ENCODE measurements around the gene VOPP1. TPM values are rescaled to one million over a fixed set of nuclear protein-coding genes. Genes with fewer than 3 reads are reported as not detected.
A peak's percentile ranks its signal among the peaks of the same experiment; 100 is the strongest.
"Not testable (repeated sequence)": the region's sequence is repeated elsewhere in the genome, so short reads cannot be mapped to it uniquely, and the experiment has no call there.

The VOPP1 gene
- polyA plus RNA-seq (2013, experiment 1 of 2), result 37.0 TPM
- 37.8 TPM for polyA plus RNA-seq (2013, experiment 2 of 2)

- peak; percentile 65 for DNase-seq
- H3K27ac ChIP-seq (ENCODE audit: low read length, poor library complexity, severe bottlenecking), result peak within 1 kb of the TSS; percentile 89
Observed at GRCh38 chr7:55572378-55573233, at the start of gene VOPP1. VOPP1 (minus strand) TSS chr7:55572502; CDS start chr7:55572324, 178 bp downstream.

GRCh38 chr7:55618913-55619312 lies 46.6 kb upstream of the VOPP1 start:
- H3K9me3 ChIP-seq (ENCODE audit: control insufficient read depth, low read length), result peaks cover 7% of the 10 kb centered on the region
- 98% methylated on average over 2 of the region's 3 CpGs for WGBS
- H4K91ac ChIP-seq (ENCODE audit: low read length), result no peak overlapping the region
- H3K18ac ChIP-seq (ENCODE audit: low read depth in 1 of 2, low read length in 2 of 2), result no peak overlapping the region
- H2AK5ac ChIP-seq (ENCODE audit: low read length, severe bottlenecking), result no peak overlapping the region
- no peak overlapping the region for H3K23ac ChIP-seq (ENCODE audit: low read length in 2 of 2)
- no peak overlapping the region for H2BK5ac ChIP-seq (ENCODE audit: low read depth, low read length, poor library complexity, severe bottlenecking)
- no peak overlapping the region for H2BK120ac ChIP-seq (ENCODE audit: low read depth, low read length)
- no peaks in the 10 kb centered on the region for H3K79me1 ChIP-seq (replicated peaks; ENCODE audit: low read length, poor library complexity, severe bottlenecking)
- H3K4ac ChIP-seq (ENCODE audit: low read depth in 1 of 2, low read length in 2 of 2), result no peak overlapping the region
- H3K27me3 ChIP-seq (ENCODE audit: control insufficient read depth in 1 of 2, insufficient read depth in 1 of 2, low read length in 2 of 2), result peaks cover 0 to 2% of the 10 kb centered on the region in 2 experiments
- H4K8ac ChIP-seq (ENCODE audit: low read length), result no peak overlapping the region
- DNase-seq, result no peak
- no peak overlapping the region for H2BK15ac ChIP-seq (ENCODE audit: low read depth, poor library complexity, severe bottlenecking)
- H3K14ac ChIP-seq (ENCODE audit: low read length in 2 of 2), result no peak overlapping the region
- no peaks in the 10 kb centered on the region for H3K36me3 ChIP-seq (ENCODE audit: control insufficient read depth in 1 of 2, insufficient read depth in 2 of 2, low read depth in 1 of 2, low read length in 2 of 2)
- H3K27ac ChIP-seq (ENCODE audit: low read length, poor library complexity, severe bottlenecking), result no peak overlapping the region
- no peak overlapping the region for H3K4me2 ChIP-seq (ENCODE audit: low read length, poor library complexity, severe bottlenecking)
- H3K4me3 ChIP-seq (ENCODE audit: insufficient read depth in 1 of 2, low read depth in 1 of 2, low read length in 2 of 2), result no peak overlapping the region
- H3K4me1 ChIP-seq (ENCODE audit: control insufficient read depth, insufficient read depth, low read depth, low read length), result no peaks in the 10 kb centered on the region
- H2BK12ac ChIP-seq (ENCODE audit: low read length in 2 of 2), result no peak overlapping the region
- no peak overlapping the region for H2AFZ ChIP-seq (ENCODE audit: low read depth, low read length)
- H3K9ac ChIP-seq (ENCODE audit: low read length), result no peak overlapping the region

More at GRCh38 chr7:55572378-55573233, at the start of gene VOPP1:
- peak within 1 kb of the TSS; percentile 99 for H3K4me2 ChIP-seq (ENCODE audit: low read length, poor library complexity, severe bottlenecking)
- H4K8ac ChIP-seq (ENCODE audit: low read length), result peak within 1 kb of the TSS; percentile 99
- peak within 1 kb of the TSS; percentile 95 for H4K91ac ChIP-seq (ENCODE audit: low read length)
- peak within 1 kb of the TSS; percentile 47 for H2AK5ac ChIP-seq (ENCODE audit: low read length, severe bottlenecking)
- peak within 1 kb of the TSS; percentile 88 to 95 for H3K4me3 ChIP-seq (ENCODE audit: insufficient read depth in 1 of 2, low read depth in 1 of 2, low read length in 2 of 2)
- peak within 1 kb of the TSS; percentile 91 to 97 for H3K18ac ChIP-seq (ENCODE audit: low read depth in 1 of 2, low read length in 2 of 2)
- H2AFZ ChIP-seq (ENCODE audit: low read depth, low read length), result peak within 1 kb of the TSS; percentile 85
- H3K36me3 ChIP-seq (ENCODE audit: control insufficient read depth in 1 of 2, insufficient read depth in 2 of 2, low read depth in 1 of 2, low read length in 2 of 2), result no peaks in the 10 kb centered on the region
- H3K79me1 ChIP-seq (replicated peaks; ENCODE audit: low read length, poor library complexity, severe bottlenecking), result peaks cover 2% of the 10 kb centered on the region
- H2BK5ac ChIP-seq (ENCODE audit: low read depth, low read length, poor library complexity, severe bottlenecking), result peak within 1 kb of the TSS; percentile 91
- no peaks in the 10 kb centered on the region for H3K9me3 ChIP-seq (ENCODE audit: control insufficient read depth, low read length)
- H3K27me3 ChIP-seq (ENCODE audit: control insufficient read depth in 1 of 2, insufficient read depth in 1 of 2, low read length in 2 of 2), result no peaks in the 10 kb centered on the region
- under 1% methylated on average over 42 of the region's 77 CpGs for WGBS
- peak within 1 kb of the TSS; percentile 95 for H2BK120ac ChIP-seq (ENCODE audit: low read depth, low read length)
- peak within 1 kb of the TSS in 1 of 2 experiments; percentile 89 for H3K23ac ChIP-seq (ENCODE audit: low read length in 2 of 2)
- peak within 1 kb of the TSS; percentile 95 for H2BK15ac ChIP-seq (ENCODE audit: low read depth, poor library complexity, severe bottlenecking)
- H3K4me1 ChIP-seq (ENCODE audit: control insufficient read depth, insufficient read depth, low read depth, low read length), result peaks cover 20% of the 10 kb centered on the region
- peak within 1 kb of the TSS; percentile 18 to 87 for H3K14ac ChIP-seq (ENCODE audit: low read length in 2 of 2)
- H3K9ac ChIP-seq (ENCODE audit: low read length), result peak within 1 kb of the TSS; percentile 94
- peak within 1 kb of the TSS; percentile 57 to 91 for H2BK12ac ChIP-seq (ENCODE audit: low read length in 2 of 2)
- peak within 1 kb of the TSS; percentile 88 to 93 for H3K4ac ChIP-seq (ENCODE audit: low read depth in 1 of 2, low read length in 2 of 2)

- H2BK120ac ChIP-seq (ENCODE audit: low read depth, low read length); H3K27me3 ChIP-seq (ENCODE audit: control insufficient read depth in 1 of 2, insufficient read depth in 1 of 2, low read length in 2 of 2); H3K14ac ChIP-seq (ENCODE audit: low read length in 2 of 2); DNase-seq; H4K91ac ChIP-seq (ENCODE audit: low read length); H3K79me1 ChIP-seq (replicated peaks; ENCODE audit: low read length, poor library complexity, severe bottlenecking); H3K4me2 ChIP-seq (ENCODE audit: low read length, poor library complexity, severe bottlenecking); H3K4ac ChIP-seq (ENCODE audit: low read depth in 1 of 2, low read length in 2 of 2); H3K9me3 ChIP-seq (ENCODE audit: control insufficient read depth, low read length); H2AK5ac ChIP-seq (ENCODE audit: low read length, severe bottlenecking); H4K8ac ChIP-seq (ENCODE audit: low read length); H2BK15ac ChIP-seq (ENCODE audit: low read depth, poor library complexity, severe bottlenecking); H2BK5ac ChIP-seq (ENCODE audit: low read depth, low read length, poor library complexity, severe bottlenecking); H3K9ac ChIP-seq (ENCODE audit: low read length); H2AFZ ChIP-seq (ENCODE audit: low read depth, low read length); H3K27ac ChIP-seq (ENCODE audit: low read length, poor library complexity, severe bottlenecking); H3K18ac ChIP-seq (ENCODE audit: low read depth in 1 of 2, low read length in 2 of 2); H3K4me3 ChIP-seq (ENCODE audit: insufficient read depth in 1 of 2, low read depth in 1 of 2, low read length in 2 of 2); H2BK12ac ChIP-seq (ENCODE audit: low read length in 2 of 2); H3K36me3 ChIP-seq (ENCODE audit: control insufficient read depth in 1 of 2, insufficient read depth in 2 of 2, low read depth in 1 of 2, low read length in 2 of 2); H3K4me1 ChIP-seq (ENCODE audit: control insufficient read depth, insufficient read depth, low read depth, low read length); H3K23ac ChIP-seq (ENCODE audit: low read length in 2 of 2): not testable (repeated sequence)
- WGBS, result no CpG with 5 or more reads among the region's 2 CpGs
Observed at GRCh38 chr7:55614365-55615064, 42.2 kb upstream of the VOPP1 start.

- H3K23ac ChIP-seq (ENCODE audit: low read length in 2 of 2); H2BK12ac ChIP-seq (ENCODE audit: low read length in 2 of 2); H3K79me1 ChIP-seq (replicated peaks; ENCODE audit: low read length, poor library complexity, severe bottlenecking); H3K36me3 ChIP-seq (ENCODE audit: control insufficient read depth in 1 of 2, insufficient read depth in 2 of 2, low read depth in 1 of 2, low read length in 2 of 2); H3K4ac ChIP-seq (ENCODE audit: low read depth in 1 of 2, low read length in 2 of 2); H2BK120ac ChIP-seq (ENCODE audit: low read depth, low read length); H3K27ac ChIP-seq (ENCODE audit: low read length, poor library complexity, severe bottlenecking); H3K14ac ChIP-seq (ENCODE audit: low read length in 2 of 2); DNase-seq; H3K4me1 ChIP-seq (ENCODE audit: control insufficient read depth, insufficient read depth, low read depth, low read length); H2BK5ac ChIP-seq (ENCODE audit: low read depth, low read length, poor library complexity, severe bottlenecking); H3K9ac ChIP-seq (ENCODE audit: low read length); H3K4me2 ChIP-seq (ENCODE audit: low read length, poor library complexity, severe bottlenecking); H2AK5ac ChIP-seq (ENCODE audit: low read length, severe bottlenecking); H3K4me3 ChIP-seq (ENCODE audit: insufficient read depth in 1 of 2, low read depth in 1 of 2, low read length in 2 of 2); H3K18ac ChIP-seq (ENCODE audit: low read depth in 1 of 2, low read length in 2 of 2); H3K9me3 ChIP-seq (ENCODE audit: control insufficient read depth, low read length); H2BK15ac ChIP-seq (ENCODE audit: low read depth, poor library complexity, severe bottlenecking); H3K27me3 ChIP-seq (ENCODE audit: control insufficient read depth in 1 of 2, insufficient read depth in 1 of 2, low read length in 2 of 2); H2AFZ ChIP-seq (ENCODE audit: low read depth, low read length); H4K8ac ChIP-seq (ENCODE audit: low read length); H4K91ac ChIP-seq (ENCODE audit: low read length): not testable (repeated sequence)
- no CpG with 5 or more reads among the region's 1 CpG for WGBS
Observed at GRCh38 chr7:55609726-55610125, 37.4 kb upstream of the VOPP1 start.
